Measurements from ENCODE around the gene ATN1. TPM values are rescaled to one million over a fixed set of nuclear protein-coding genes. Genes with fewer than 3 reads are reported as not detected.
A peak's percentile ranks its signal among the peaks of the same experiment; 100 is the strongest.

The ATN1 gene
- total RNA-seq, 2 donors from 2014 or later, result 93.0 to 129 TPM

DNA sequence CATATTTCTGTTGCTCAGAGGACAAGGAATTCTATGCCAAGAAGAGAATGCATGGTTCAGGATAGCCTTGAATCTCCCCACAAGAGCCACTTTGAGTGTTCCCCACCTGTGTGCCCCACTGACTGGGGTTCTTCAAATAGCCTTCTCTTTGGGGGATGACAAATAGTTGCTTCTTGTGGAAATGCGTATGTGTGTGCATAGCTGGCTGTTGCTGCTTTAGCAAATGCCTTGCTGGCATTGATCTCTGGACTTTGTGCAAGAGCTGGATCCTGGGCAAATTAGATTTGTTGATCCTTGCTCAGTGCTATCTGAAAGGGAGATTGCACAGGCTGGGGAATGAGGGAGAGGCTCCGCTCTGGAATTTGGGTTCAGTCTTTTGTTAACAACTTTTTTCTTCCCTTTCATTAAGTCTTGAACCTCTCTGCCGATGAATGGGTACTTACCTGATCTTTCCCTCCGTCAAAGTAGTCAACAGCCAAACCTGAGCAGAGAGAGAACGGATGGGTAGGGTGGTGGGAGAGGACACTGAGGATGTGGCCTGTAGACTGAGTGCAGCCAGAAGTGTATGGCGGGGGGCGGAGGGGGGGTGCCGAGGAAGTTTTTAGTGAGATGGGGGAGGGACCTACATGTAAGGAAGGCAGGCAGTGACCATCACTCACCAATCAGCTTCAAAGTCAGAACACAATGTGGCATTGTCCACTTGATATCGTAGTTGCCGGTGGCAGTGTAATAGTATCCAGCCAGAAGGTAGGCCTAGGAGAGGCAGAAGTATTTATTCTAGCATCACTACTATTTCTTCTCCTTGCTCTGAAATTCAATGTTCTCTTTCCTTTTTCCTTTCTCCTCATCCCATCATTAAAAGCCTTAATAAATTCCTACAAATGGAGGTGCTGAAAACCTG is 53.6 kb downstream of the ATN1 start:
- no peak for DNase-seq (ENCODE audit: low spot score)
- Histone ChIP-seq H3K9me3 (no peaks in the 10 kb centered on the region), H3K36me3 (peaks cover 8 to 12% of the 10 kb centered on the region in 2 donors), H3K4me1 (replicated peaks) (no peaks in the 10 kb centered on the region), H3K4me3 (no peak overlapping the region), H3K27me3 (replicated peaks; ENCODE audit: insufficient read depth) (no peaks in the 10 kb centered on the region), H3K27ac (no peak overlapping the region)
- intact Hi-C loops (cut with DNase I), result no loop called here
- WGBS, result 89% methylated on average over 10 of the region's 10 CpGs
- no peak for TF ChIP-seq POLR2AphosphoS5 (IDR thresholded peaks at IDR 0.05)
- no peak for TF ChIP-seq POLR2A (IDR thresholded peaks at IDR 0.05)
- TF ChIP-seq, protein P1, sequence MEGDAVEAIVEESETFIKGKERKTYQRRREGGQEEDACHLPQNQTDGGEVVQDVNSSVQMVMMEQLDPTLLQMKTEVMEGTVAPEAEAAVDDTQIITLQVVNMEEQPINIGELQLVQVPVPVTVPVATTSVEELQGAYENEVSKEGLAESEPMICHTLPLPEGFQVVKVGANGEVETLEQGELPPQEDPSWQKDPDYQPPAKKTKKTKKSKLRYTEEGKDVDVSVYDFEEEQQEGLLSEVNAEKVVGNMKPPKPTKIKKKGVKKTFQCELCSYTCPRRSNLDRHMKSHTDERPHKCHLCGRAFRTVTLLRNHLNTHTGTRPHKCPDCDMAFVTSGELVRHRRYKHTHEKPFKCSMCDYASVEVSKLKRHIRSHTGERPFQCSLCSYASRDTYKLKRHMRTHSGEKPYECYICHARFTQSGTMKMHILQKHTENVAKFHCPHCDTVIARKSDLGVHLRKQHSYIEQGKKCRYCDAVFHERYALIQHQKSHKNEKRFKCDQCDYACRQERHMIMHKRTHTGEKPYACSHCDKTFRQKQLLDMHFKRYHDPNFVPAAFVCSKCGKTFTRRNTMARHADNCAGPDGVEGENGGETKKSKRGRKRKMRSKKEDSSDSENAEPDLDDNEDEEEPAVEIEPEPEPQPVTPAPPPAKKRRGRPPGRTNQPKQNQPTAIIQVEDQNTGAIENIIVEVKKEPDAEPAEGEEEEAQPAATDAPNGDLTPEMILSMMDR (IDR thresholded peaks at IDR 0.05), result no peak

DNA sequence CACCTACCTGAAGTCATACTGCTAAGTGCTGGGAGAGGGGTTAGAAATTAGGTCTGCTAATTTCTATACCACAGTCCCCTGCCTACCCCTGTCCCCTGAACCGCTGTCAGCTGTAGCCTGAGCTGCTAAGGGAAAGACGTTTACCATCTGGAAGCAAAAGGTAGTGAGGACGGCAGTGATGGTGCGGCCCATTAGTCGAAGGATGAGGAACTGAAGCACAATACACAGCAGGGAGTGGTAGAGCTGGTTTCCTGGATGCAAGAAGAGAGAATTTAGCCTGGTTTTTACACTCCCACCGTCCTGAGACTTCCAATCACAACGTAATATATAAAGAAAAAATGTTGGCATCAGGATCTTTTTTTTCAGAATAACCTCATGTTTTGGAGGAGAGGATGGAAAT is 54.8 kb downstream of the ATN1 start:
- no peak overlapping the region for H3K27ac ChIP-seq
- TF ChIP-seq, protein P1 (IDR thresholded peaks at IDR 0.05), result no peak
- TF ChIP-seq POLR2AphosphoS5 (IDR thresholded peaks at IDR 0.05), result no peak
- TF ChIP-seq POLR2A (IDR thresholded peaks at IDR 0.05), result no peak
- DNase-seq (ENCODE audit: low spot score), result no peak
- H3K36me3 ChIP-seq, result peaks cover 8 to 12% of the 10 kb centered on the region in 2 donors
- H3K27me3 ChIP-seq (replicated peaks; ENCODE audit: insufficient read depth), result no peaks in the 10 kb centered on the region
- WGBS, result 86% methylated on average over 7 of the region's 7 CpGs
- peaks cover 6% of the 10 kb centered on the region for H3K4me1 ChIP-seq (replicated peaks)
- no peaks in the 10 kb centered on the region for H3K9me3 ChIP-seq
- H3K4me3 ChIP-seq, result no peak overlapping the region
- intact Hi-C loops (cut with DNase I), result no loop called here

DNA sequence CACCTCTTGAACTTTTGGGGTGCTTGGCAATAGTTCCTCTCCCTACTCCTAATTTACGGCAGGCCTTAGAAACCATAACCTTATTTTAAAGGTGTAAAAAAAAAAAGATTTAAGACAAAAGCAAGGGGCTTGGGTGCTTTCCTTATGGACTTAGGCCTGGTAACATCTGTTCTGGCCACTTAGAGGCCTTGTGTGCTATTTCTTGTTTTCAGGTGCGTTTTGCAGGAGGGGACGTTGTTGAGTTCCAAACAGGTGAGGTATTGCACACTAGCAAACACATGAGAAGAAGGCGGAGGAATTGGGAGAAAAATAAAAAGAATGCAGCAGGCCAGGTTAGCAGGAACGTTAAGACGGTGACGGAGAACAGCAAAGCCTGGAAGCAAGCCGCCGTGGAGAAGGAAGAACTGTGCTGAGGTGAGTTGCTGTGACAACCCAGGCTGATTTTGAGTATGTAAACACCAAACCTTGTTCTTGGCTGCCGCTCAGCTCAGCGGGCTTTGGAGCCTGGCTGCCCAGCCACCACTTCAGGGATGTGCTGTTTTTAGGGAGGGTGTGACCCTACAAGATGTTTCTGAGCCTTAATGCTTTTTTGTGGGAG is 60.3 kb downstream of the ATN1 start:
- no peak overlapping the region for H3K4me3 ChIP-seq
- TF ChIP-seq, protein P1 (IDR thresholded peaks at IDR 0.05), result no peak
- TF ChIP-seq POLR2AphosphoS5 (IDR thresholded peaks at IDR 0.05) (peak; percentile 83), POLR2A (IDR thresholded peaks at IDR 0.05) (peak; percentile 27)
- DNase-seq (ENCODE audit: low spot score), result peak; percentile 94
- 38% methylated on average over 11 of the region's 11 CpGs for WGBS
- H3K36me3 ChIP-seq, result no peaks in the 10 kb centered on the region
- no peaks in the 10 kb centered on the region for H3K9me3 ChIP-seq
- peak overlapping the region; percentile 92 to 93 for H3K27ac ChIP-seq
- H3K4me1 ChIP-seq (replicated peaks), result peaks cover 13% of the 10 kb centered on the region
- intact Hi-C loops (cut with DNase I), result no loop called here
- no peaks in the 10 kb centered on the region for H3K27me3 ChIP-seq (replicated peaks; ENCODE audit: insufficient read depth)

MicroRNA genes within 50 kb of the gene (microRNA counts, 767-probe panel; counts per million panel counts)
- 3,028 to 3,229 counts per million in 2 donors for microRNA hsa-miR-141-3p
- microRNA hsa-miR-200c-3p, result 5,810 to 5,817 counts per million in 2 donors

Small RNA genes lying within 50 kb of the gene (microRNA-seq; reads per million reads assigned to microRNA genes)
- gene MIR141 (429 reads per million, percentile 84 among the genes with 10 or more reads in this experiment), gene MIR200C (35,732 reads per million, percentile 98 among the genes with 10 or more reads in this experiment)

Small RNA genes lying within 50 kb of the gene (small RNA-seq; reads per million reads assigned to genes)
- gene MIR141 (317 to 387 reads per million in 2 donors), gene MIR200C (255 to 438 reads per million in 2 donors), gene RNU7-1 (0 reads per million in 2 donors), gene SCARNA12 (0.10 to 0.28 reads per million in 2 donors)

Other genes with a start within 250 kb of the ATN1 start
- gene ZNF384, start 238.6 kb upstream of the ATN1 start, total RNA-seq, result 10 to 100 TPM; 42.9 to 68.6 TPM
- 1 to 10 TPM in 1 of 2 donors, not detected in 1; 3.1 TPM for gene PIANP, start 227.1 kb upstream of the ATN1 start, total RNA-seq
- gene COPS7A, start 203.9 kb upstream of the ATN1 start, total RNA-seq, result 10 to 100 TPM; 92.0 to 92.6 TPM
- gene MLF2, start 174.8 kb upstream of the ATN1 start, total RNA-seq, result 100 to 1,000 TPM; 267 to 282 TPM
- gene PTMS, start 161.6 kb upstream of the ATN1 start, total RNA-seq, result 100 to 1,000 TPM; 285 to 339 TPM
- 10 to 100 TPM in 1 of 2 donors, under 1 TPM in 1; 0.73 to 13.1 TPM for gene LAG3, start 155.4 kb upstream of the ATN1 start, total RNA-seq
- 1 to 10 TPM; 1.6 to 8.6 TPM for gene CD4, start 138.4 kb upstream of the ATN1 start, total RNA-seq
- gene GPR162, start 106.1 kb upstream of the ATN1 start, total RNA-seq, result 1 to 10 TPM; 4.3 to 4.4 TPM
- 10 to 100 TPM; 25.7 to 28.8 TPM for gene P3H3, start 99.6 kb upstream of the ATN1 start, total RNA-seq
- gene GNB3, start 87.0 kb upstream of the ATN1 start, total RNA-seq, result 1 to 10 TPM; 2.3 to 2.4 TPM
- gene CDCA3, start 76.7 kb upstream of the ATN1 start, total RNA-seq, result 10 to 100 TPM in 1 of 2 donors, 1 to 10 TPM in 1; 1.7 to 16.2 TPM
- gene USP5, start 75.8 kb upstream of the ATN1 start, total RNA-seq, result 10 to 100 TPM; 58.3 to 84.1 TPM
- 100 to 1,000 TPM; 404 to 443 TPM for gene TPI1, start 60.4 kb upstream of the ATN1 start, total RNA-seq
- 10 to 100 TPM; 12.7 to 23.5 TPM for gene SPSB2, start 54.7 kb upstream of the ATN1 start, total RNA-seq
- 10 to 100 TPM; 15.9 to 25.3 TPM for gene LRRC23, start 23.1 kb upstream of the ATN1 start, total RNA-seq
- gene ENO2, start 13.4 kb upstream of the ATN1 start, total RNA-seq, result 10 to 100 TPM in 1 of 2 donors, 1 to 10 TPM in 1; 6.9 to 13.0 TPM
- gene RNU7-1, start 15.9 kb downstream of the ATN1 start, total RNA-seq, result not detected
- gene C12orf57, start 16.1 kb downstream of the ATN1 start, total RNA-seq, result 100 to 1,000 TPM; 352 to 711 TPM
- 10 to 100 TPM; 30.6 to 43.2 TPM for gene PTPN6, start 23.4 kb downstream of the ATN1 start, total RNA-seq
- gene PHB2, start 42.7 kb downstream of the ATN1 start, total RNA-seq, result 100 to 1,000 TPM; 177 to 230 TPM
- gene EMG1, start 43.0 kb downstream of the ATN1 start, total RNA-seq, result 10 to 100 TPM; 37.7 to 46.3 TPM
- gene LPCAT3, start 90.5 kb downstream of the ATN1 start, total RNA-seq, result 10 to 100 TPM; 59.9 to 86.9 TPM
- 100 to 1,000 TPM in 1 of 2 donors, 10 to 100 TPM in 1; 52.7 to 176 TPM for gene C1S, start 132.8 kb downstream of the ATN1 start, total RNA-seq
- 100 to 1,000 TPM; 104 to 261 TPM for gene C1R, start 164.5 kb downstream of the ATN1 start, total RNA-seq
- 10 to 100 TPM; 48.2 to 86.2 TPM for gene C1RL, start 181.3 kb downstream of the ATN1 start, total RNA-seq
- 1 to 10 TPM; 2.4 to 3.5 TPM for gene RBP5, start 200.9 kb downstream of the ATN1 start, total RNA-seq
- 10 to 100 TPM in 1 of 2 donors, 1 to 10 TPM in 1; 7.7 to 45.7 TPM for gene CLSTN3, start 202.4 kb downstream of the ATN1 start, total RNA-seq

All from prostate gland (tissue), 2 donors.